IMR-90 (cell line): ENCODE measurements around the gene GINS3.

Experiments used
- CEBPB ChIP-seq: IDR thresholded peaks from 2 replicates; pipeline ENCODE4 v1.6.1; 2012; ENCODE audit warnings: low read depth, low read length, improper control_type of control experiment
- CHD1 ChIP-seq: IDR thresholded peaks from 2 replicates; pipeline ENCODE4 v1.6.1; 2012; ENCODE audit warnings: low read depth, low read length, improper control_type of control experiment
- FOS ChIP-seq: fragments of 150-350 bp; IDR thresholded peaks from 2 replicates; pipeline ENCODE4 v1.6.1; 2016; ENCODE audit warnings: low read depth, low read length
- MAFK ChIP-seq: IDR thresholded peaks from 2 replicates; pipeline ENCODE4 v1.6.1; 2012; ENCODE audit warnings: low read depth, low read length, improper control_type of control experiment
- MAZ ChIP-seq: IDR thresholded peaks from 2 replicates; pipeline ENCODE4 v1.6.1; 2012; ENCODE audit warnings: low read depth, mild to moderate bottlenecking, low read length, improper control_type of control experiment, moderate library complexity, borderline replicate concordance
- MXI1 ChIP-seq: IDR thresholded peaks from 2 replicates; pipeline ENCODE4 v1.6.1; 2012; ENCODE audit warnings: low read depth, mild to moderate bottlenecking, low read length, moderate library complexity, borderline replicate concordance
- NFE2L2 ChIP-seq: fragments of 150-350 bp; IDR thresholded peaks from 2 replicates; pipeline ENCODE4 v1.6.1; 2016; ENCODE audit warnings: low read depth, mild to moderate bottlenecking, low read length
- POLR2A ChIP-seq: IDR thresholded peaks from 2 replicates; pipeline ENCODE4 v1.6.1; 2012; ENCODE audit warnings: mild to moderate bottlenecking, low read depth, low read length
- RAD21 ChIP-seq: IDR thresholded peaks from 2 replicates; pipeline ENCODE4 v1.6.1; 2012; ENCODE audit warnings: low read length, improper control_type of control experiment
- RFX5 ChIP-seq: IDR thresholded peaks from 2 replicates; pipeline ENCODE4 v1.8.0; 2012; ENCODE audit warnings: low read depth, mild to moderate bottlenecking, low read length, moderate library complexity
- SMC3 ChIP-seq: fragments of 150-350 bp; IDR thresholded peaks from 2 replicates; pipeline ENCODE4 v1.6.1; 2016; ENCODE audit warnings: low read depth, mild to moderate bottlenecking, antibody characterized with exemption, low read length, moderate library complexity
- TF ChIP-seq, protein P1 (sequence below): conservative IDR thresholded peaks from 2 replicates; pipeline ENCODE4 v1.5.1; 2012; ENCODE audit warnings: mild to moderate bottlenecking, low read depth, low read length, improper control_type of control experiment
- TF ChIP-seq, protein P2 (sequence below): fragments of 150-350 bp; IDR thresholded peaks from 2 replicates; pipeline ENCODE4 v1.6.1; 2017; ENCODE audit warnings: mild to moderate bottlenecking, antibody characterized with exemption, low read length, low read depth
- TF ChIP-seq, protein P3 (sequence below): fragments of 150-350 bp; IDR thresholded peaks from 2 replicates; pipeline ENCODE4 v1.6.1; 2016; ENCODE audit warnings: low read depth, mild to moderate bottlenecking, low read length, moderate library complexity, borderline replicate concordance

DNA sequence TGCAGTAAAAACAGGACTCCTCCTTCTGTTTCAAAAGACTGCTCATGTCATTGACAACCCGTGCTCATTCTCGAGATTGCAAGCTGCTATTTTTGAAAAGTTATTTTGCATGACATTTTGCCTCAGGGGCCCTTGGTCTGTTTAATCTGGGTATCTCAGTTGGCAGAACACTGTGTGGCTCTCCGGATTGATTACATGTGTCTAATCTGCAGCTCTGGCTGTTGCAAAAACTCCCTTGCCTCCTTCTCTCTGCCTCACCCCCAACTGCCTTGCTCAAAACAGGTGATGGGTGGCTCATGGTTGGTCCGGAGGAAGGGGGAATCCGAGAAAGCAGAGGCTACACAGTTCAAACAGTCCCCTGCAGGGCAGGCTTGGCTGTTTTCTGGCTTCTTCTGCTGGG, 25.3 kb downstream of the GINS3 start:
- no peak for TF ChIP-seq POLR2A
- TF ChIP-seq CHD1: no peak
- TF ChIP-seq, protein P1, sequence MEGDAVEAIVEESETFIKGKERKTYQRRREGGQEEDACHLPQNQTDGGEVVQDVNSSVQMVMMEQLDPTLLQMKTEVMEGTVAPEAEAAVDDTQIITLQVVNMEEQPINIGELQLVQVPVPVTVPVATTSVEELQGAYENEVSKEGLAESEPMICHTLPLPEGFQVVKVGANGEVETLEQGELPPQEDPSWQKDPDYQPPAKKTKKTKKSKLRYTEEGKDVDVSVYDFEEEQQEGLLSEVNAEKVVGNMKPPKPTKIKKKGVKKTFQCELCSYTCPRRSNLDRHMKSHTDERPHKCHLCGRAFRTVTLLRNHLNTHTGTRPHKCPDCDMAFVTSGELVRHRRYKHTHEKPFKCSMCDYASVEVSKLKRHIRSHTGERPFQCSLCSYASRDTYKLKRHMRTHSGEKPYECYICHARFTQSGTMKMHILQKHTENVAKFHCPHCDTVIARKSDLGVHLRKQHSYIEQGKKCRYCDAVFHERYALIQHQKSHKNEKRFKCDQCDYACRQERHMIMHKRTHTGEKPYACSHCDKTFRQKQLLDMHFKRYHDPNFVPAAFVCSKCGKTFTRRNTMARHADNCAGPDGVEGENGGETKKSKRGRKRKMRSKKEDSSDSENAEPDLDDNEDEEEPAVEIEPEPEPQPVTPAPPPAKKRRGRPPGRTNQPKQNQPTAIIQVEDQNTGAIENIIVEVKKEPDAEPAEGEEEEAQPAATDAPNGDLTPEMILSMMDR: no peak
- no peak for TF ChIP-seq RFX5
- no peak for TF ChIP-seq RAD21
- TF ChIP-seq MAFK: no peak
- TF ChIP-seq MXI1: no peak
- TF ChIP-seq NFE2L2: no peak
- no peak for TF ChIP-seq CEBPB
- TF ChIP-seq FOS: no peak
- no peak for TF ChIP-seq SMC3
- TF ChIP-seq, protein P2, sequence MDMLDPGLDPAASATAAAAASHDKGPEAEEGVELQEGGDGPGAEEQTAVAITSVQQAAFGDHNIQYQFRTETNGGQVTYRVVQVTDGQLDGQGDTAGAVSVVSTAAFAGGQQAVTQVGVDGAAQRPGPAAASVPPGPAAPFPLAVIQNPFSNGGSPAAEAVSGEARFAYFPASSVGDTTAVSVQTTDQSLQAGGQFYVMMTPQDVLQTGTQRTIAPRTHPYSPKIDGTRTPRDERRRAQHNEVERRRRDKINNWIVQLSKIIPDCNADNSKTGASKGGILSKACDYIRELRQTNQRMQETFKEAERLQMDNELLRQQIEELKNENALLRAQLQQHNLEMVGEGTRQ: no peak
- TF ChIP-seq, protein P3, sequence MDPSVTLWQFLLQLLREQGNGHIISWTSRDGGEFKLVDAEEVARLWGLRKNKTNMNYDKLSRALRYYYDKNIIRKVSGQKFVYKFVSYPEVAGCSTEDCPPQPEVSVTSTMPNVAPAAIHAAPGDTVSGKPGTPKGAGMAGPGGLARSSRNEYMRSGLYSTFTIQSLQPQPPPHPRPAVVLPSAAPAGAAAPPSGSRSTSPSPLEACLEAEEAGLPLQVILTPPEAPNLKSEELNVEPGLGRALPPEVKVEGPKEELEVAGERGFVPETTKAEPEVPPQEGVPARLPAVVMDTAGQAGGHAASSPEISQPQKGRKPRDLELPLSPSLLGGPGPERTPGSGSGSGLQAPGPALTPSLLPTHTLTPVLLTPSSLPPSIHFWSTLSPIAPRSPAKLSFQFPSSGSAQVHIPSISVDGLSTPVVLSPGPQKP: no peak
- TF ChIP-seq MAZ: no peak
